GM19328 (cell line): ENCODE results near the gene COMMD1.
"Not testable (repeated sequence)": the region's sequence is repeated elsewhere in the genome, so short reads cannot be mapped to it uniquely, and the experiment has no call there.

Experiments
- ATAC-seq: cut with Tn5 transposase; IDR thresholded peaks from one replicate; pipeline ENCODE4 v1.9.1; 2021; ENCODE audit warnings: mild to moderate bottlenecking, moderate library complexity; ENCODE audit not compliant: unreplicated experiment

Gene COMMD1

DNA sequence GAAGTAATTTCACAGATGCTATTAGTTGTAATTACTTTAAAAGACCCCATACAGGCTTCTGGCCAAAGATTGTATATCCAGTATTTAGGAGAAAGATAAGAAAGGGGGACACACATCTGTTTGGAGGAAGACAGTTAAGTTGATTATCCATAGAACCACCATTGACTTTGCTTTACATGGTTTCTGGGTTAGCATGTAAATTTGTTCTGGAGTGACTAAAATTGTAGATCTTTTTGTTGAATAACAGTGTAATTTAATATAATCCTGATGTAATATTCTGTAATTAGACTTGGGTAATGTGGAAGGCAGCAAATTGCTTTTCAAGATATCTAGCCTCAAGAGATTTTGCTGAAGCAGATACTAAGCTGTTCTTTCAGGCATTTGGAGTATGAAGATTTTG is 17.2 kb downstream of the COMMD1 start:
- no peak for ATAC-seq

DNA sequence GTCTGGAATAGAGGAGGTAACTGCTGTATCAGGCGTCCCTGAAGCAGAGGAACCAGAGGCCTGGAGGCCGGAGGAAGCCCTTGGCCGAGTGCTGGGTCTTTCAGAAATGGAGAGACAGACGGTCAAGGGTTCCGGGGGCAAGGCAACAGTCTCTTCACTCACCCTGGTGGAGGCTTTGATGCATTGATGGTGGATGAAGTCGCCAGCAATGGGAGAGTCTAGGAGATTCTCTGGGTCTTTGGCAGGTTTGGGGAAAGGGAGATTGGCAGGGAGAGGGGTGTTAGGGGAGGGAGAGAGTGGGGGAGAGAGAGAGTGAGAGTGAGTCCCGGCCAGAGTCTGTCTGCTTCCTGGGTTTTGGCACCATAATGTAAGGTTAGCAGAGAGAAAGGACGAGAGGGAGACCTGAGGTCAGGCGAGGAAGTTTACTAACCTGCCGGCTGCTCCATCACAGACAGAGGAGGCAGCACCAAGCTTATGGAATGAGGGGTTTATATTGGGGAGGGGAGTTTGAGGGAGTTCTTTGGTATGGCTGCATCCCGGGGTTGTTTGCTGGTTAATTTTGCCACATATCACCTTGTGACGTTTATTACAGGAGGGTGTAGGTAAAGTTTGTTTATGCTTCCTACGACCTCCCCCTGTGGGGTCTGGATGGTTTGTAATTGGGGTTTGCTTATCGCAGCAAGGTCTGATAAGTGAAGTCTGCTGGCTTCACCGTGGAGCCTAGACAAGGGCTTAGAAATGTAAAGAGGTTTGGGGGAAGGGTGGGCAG is 19.6 kb downstream of the COMMD1 start:
- ATAC-seq: no peak

DNA sequence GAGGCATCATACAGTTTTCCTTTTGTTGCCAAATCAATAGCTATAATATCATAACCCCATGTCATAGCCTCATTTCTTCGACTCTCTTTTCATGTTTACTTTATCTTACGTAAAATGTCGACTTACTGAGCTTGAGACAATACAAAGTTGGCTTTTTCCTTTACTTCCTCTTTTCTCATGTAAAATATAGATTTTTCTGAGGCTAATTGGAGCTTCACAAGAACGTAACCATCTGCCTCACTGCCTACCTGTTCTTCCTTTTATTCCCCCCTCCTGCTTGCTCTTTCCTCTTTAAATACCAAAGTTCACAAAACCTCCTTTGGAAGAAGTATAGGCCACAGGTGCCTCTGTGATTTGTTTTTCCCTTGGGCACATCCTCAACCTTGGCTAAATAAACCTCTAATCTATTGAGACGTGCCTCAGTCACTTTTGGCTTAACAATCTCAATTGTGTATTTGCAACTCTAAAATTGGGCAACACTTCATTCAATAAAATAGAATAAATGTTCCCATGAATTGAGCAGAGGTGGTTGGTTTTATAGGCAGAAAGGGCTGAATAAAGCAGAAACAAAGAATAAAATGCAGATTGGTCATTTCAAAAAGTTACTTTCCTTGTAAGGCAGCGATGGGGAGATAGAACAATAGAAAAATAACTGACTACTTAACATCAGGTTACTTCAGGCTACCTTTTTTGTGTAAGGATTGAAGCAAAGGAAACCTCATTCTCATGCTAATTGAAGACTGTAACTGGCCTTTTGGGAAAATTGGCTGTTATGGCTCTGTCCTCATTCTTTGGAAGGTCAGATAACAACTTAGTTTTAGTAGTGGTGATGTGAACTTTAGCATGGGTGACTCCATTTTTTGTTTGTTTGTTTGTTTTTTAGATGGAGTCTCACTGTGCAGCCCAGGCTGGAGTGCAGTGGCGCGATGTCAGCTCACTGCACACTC is 21.3 kb downstream of the COMMD1 start:
- no peak for ATAC-seq

DNA sequence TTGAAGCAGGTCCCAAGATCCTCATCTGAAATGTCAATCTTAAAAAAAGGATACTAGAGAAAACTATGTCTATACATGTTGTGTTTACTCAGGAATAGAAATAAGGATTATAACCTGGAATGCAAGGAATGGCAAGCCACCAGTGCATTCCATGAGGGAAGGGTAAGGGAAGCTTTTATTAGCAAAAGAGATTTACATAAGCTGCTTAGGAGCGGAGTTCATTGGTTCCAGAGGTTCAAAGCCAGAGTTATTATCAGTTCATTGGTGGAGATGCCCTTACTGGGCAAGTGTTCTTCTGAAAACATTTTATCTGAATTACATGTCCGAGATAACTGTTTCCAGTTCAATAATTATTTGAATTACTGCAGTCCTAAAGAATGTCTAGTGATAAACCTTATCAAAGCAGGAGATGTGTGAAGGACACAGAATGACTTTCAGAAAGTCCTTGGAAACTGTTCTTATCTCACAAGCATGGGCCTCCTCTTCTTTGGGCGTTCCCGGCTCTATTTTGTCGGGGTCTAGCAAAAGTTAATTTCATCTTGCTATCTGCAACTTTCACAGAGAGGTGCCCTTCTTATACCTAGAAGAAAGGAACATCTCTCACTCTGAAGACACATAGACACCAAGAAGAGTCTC is 23.5 kb downstream of the COMMD1 start:
- ATAC-seq: no peak

DNA sequence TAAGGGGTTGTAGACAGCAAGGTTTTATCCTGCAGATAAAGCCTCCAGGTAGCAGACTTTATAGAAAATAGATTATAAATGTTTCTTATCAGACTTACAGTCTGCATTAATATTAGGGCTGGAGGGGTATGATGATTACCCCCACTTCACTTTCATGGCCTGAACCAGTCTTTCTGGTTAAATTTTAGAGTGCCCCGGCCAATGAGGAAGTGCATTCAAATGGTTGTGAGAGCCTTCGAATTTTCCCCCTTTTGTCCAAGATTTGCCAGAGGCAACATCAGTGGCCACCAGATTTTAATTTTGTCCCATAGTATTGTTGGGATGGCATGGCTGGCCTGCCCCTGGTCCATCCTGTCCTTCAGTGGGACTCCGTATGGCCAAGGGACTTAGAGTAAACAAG is 31.6 kb downstream of the COMMD1 start:
- no peak for ATAC-seq

DNA sequence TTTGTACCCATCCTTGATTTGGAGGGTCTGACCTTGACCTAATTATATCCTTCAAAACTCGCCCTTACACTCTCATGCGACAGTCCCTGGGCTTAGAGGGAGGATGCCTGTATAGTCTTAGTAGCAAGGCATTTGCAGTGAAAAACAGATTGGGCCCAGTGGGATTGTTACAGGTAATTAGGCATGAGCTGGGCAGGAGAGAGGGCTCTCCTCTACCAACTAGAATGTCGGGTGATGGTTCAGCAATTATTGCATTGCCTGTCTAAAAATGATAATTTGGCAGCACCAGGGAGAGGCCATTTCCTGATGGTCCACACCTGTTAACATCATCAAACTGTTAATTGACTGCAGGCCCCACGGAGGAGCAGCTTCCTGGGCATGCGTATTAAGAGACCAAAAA is 32.4 kb downstream of the COMMD1 start:
- ATAC-seq: no peak

DNA sequence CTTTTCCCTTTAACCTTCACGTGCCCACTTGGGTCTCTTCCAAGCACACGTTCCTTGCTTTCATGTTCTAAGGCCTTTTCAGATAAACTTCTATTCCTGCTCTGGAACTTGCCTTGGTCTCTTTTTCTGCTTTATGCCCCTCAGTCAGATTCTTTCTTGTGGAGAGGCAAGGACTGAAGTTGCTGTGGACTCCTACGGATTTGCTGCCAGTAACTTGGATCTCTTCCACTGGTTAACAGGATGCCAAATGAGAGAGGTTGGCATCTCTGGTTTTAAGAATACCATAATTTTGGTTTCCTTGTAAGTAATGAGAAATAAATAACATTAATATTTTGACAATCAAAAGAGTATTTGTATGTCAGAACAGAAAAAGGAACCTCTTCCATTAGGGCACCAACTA is 33.0 kb downstream of the COMMD1 start:
- no peak for ATAC-seq

DNA sequence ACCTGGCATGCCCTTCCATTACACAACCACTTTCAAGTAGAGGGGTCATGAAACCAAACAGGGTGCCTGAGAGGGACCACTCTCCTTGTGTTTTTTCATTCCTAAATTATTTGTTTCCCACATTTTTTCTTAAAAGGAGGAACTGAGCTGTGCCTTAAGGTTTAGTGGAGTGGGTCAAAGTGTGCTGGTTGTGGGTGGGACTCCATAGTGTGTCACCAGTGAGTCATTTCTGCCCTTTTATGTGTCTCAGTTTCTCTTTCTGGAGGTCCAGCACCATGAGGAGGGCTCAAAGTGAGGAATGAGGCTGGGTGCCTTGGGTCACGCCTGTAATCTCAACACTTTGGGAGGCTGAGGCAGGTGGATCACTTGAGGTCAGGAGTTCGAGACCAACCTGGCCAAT is 37.8 kb downstream of the COMMD1 start:
- no peak for ATAC-seq

DNA sequence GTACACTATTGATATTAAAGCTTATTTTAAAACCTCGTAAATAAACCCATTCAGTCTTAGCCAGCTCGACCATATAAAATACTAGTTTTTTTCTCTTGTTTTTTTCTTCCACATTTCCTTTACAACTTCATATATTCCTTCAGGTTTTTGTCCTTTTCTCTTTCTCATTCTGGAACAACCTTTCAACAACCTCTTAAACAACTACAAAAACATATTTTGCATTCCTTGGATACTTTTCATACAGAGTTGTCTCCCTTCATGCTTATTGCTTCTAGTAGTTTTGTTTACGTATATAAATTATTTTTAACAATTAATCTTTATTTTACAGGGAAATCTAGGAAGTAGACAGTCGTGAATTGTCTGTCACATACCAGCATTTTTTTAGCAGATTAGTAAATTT is 41.2 kb downstream of the COMMD1 start:
- ATAC-seq: no peak

DNA sequence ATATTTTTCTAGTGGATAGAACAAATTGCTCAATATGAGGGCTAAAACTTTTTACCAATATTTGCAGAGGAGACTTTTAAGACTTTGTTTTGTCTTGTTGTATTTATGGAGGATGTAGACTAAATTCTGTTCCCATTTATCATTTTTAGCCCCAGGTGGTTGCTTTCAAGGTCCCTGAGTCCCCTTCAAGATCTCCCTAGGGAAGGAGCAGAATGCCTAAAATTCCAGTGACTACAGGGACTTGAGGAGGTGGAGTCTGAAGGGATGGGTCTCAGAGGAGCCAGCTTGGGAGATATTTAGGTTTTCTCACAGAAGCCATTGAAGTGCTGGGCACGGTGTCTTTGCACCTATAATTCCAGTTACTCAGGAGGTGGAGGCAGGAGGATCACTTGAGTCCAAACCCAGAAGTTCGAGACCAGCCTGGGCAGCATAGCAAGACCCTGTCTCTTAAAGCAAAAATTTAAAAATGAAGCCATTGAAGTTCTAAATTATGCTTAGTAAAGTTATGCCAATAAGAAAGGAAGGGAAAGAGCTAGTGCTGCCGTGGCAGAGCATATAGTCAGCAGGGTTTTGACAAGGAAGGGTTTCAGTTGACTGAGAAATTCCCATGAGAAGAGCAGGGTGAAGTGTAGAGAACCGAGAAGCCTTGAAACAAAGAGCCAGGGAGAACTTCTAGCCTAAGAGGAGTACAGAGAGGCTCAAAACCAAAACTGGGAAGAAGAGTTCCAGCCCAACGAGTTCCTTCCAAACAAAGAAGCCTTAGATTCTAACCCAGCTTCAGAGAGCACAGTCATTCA is 43.4 kb downstream of the COMMD1 start:
- ATAC-seq: no peak

DNA sequence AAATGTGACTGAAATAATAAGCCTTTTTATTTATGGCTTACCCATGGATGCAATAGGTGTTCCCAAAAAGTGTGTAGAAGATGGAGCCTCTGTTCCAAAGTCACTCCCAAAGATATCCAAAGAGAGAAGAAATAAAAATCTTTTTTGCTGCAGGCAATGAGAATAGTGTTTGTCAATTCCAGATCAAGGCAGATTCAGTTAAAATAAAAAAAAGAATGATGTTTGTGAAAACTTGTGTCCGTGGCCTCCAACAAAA is 43.9 kb downstream of the COMMD1 start:
- no peak for ATAC-seq

DNA sequence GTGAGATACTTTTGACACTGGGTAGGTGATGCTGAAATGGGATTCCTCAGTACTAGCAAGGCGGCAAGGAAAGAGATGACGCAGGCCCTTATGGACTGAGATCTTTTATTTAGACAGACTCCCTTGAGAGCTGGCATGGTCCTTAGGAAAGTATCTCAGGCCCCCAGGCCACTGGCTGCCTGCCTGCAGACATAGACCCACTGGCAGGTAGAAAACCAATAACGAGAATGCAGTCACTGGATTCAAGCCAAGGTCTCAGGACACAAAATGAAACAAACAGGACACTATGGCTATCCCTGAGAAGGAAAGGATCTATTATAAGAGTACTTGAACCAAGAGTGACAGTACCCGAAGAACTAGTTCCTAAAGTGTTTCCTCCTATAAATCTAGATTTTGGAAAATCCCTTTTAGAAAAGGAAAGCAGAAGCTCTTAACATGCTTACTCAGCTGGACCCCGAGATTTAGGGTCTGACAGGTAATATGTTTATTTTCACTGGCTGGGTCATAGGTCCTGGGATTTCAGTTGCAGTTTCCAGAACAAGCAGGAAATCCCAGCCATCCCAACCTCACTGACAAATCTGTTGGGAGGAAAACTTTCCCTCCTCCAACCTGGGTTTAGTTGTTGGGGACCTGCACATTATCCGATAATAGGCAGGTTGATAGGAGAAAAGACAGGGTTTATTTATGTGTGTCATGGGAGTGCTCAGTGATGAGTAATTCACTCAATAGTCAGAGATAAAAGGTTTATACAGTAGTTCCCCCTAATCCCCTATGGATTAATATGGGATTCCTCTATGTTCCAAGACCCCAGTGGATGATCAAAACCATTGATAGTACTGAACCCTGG is 44.5 kb downstream of the COMMD1 start:
- no peak for ATAC-seq

DNA sequence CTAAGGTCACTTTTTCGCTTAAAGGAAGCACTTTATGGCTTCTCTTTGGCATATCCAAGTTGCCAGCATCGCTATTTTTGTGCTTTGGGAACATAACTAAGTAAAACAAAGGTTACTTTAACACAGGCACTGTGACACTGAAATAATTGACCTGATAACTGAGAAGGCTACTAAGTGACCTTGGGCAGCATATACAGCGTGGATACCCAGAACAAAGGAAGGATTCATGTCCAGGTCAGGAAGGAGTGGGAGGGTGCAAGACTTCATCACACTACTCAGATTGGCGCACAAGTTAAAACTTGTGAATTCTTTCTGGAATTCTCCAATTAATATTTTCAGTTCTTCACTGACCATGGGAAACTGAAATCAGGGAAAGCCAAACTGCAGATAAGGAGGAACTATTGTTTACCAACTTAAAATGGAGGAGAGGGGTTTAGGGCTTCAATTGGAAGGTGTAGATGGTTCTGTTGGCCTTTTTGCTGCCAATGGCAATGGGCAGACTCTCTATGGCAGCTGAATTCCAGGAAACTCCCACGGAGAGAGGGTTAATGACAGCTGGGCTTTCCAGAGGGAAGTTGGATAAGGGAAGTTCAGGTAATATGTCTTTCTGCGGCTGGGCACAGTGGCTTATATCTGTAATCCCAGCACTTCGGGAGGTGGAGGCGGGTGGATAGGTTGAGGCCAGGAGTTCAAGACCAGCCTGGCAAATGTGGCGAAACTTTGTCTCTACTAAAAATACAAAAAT is 45.3 kb downstream of the COMMD1 start:
- no peak for ATAC-seq

DNA sequence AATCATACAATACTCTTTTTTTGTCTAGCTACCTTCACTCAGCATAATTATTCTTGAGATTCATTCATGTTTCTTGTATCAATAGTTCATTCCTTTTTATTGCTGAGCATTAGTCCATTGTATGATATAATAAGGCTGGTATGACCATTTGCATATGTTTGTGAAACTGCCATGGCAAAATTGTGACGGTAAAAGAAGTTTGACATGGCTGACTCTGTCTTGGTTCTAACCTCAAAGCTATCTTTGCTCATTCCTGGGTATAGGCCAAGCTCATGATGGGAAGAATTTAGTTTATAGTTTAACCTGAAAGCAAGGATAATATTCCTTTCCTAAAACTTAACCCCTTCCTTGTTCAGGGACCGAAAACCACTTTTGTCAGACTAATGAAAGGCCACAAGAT is 46.4 kb downstream of the COMMD1 start:
- ATAC-seq: no peak

DNA sequence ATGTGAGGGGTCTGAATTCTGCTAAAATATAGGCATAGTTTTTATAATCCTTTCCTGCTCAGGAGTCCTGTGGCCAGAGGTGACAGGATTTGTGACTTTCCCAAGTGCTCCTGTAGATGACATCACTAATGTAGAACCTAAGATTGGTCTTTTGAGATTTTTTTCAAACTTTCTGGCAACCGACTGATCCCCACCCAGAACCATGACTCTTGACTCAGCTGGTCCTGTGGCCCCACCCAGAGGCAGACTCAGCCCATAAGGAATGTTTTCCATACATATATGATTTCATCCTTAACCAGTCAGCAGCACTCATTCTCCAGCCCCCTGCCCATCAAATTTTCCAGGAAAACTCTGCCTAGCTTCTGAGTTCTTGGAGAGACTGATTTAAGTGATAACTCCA is 46.8 kb downstream of the COMMD1 start:
- no peak for ATAC-seq

DNA sequence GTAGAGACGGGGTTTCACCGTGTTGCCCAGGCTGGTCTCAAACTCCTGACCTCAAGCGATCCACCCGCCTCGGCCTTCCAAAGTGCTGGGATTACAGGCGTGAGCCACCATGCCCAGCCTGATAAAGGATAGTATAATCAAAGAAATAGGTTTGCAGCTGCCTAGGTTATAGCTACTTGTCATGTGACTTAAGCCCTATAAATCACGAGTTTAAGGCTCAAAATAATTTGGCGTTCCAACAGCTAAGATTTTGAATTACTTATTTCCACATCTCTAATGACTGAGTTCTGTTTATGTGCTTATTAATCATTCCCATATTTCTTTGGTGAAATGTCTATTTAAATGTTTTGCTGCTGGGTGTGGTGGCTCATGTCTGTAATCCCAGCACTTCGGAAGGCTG is 49.4 kb downstream of the COMMD1 start:
- ATAC-seq: not testable (repeated sequence)

DNA sequence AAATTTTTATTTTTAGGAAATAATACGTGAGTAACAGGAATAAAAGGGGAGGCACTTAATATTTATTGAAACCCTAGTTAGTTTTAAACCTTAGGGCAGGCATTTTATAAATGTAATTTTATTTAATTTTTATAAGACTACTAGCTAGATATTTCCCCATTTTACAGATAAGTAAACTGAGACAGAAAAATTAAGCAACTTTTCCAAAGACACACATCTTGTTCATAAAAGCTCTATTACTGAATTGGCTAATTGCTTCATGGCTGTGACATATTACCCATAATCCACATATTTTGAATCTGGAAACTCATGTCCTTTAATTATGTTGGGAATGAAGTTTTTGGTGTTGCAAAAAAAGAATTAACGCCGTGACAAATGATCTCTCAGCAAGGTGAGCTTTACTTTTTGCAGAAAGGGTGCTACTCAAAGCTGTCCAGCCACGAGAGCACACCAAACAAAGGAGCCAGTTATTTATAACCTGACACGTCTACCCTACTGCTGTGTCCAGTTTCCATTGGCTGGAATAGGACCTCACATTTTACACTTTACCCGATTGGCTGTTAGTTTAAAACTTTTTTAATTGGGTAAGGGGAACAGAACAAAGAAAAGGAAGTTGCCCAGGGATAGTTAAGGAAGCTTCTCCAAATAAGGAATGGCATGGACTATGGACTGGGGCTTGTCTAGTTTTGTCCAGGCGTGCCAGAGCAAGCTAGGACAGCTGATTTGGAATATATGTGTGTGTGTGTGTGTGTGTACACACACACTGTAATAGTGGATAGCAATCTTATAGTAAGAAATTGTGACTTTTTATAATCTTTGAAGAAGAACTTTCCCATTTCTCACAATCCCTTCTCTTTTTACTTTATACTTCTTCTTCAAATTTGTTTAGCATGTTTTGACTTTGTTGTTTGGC is 54.2 kb downstream of the COMMD1 start:
- ATAC-seq: no peak

DNA sequence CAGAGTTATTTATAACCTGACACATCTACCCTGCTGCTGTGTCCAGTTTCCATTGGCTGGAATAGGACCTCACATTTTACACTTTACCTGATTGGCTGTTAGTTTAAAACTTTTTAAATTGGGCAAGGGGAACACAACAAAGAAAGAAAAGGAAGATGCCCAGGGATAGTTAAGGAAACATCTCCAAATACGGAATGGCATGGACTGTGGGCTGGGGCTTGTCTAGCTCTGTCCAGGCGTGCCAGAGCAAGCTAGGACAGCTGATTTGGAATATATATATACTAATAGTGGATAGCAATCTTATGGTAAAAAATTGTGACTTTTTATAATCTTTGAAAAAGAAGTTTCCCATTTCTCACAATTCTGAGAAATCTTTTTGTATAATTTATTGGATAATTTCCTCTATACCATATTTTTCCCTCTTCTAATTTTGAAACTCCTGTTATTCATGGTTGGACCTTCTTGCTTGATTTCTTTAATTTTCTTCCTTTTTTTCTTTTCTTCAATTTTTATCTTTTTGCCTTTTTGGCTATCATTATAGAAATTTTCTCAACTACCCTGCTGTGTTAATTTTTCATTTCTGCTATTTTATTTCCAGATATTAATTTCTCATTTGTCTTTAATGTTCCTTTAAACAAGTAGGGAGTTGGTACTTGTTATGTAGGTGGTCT is 55.9 kb downstream of the COMMD1 start:
- ATAC-seq: no peak
